Stimulated activated CD8-positive, alpha-beta memory T cell treated with anti-CD3 and anti-CD28 coated beads, Interleukin-15, amount 100 ng/mL, for 4 hours (primary cell): ENCODE measurements around the gene GART.
"Not testable (repeated sequence)": the region's sequence is repeated elsewhere in the genome, so short reads cannot be mapped to it uniquely, and the experiment has no call there.

Experiments used
- DNase-seq, 2 donors: peaks; one replicate each; pipeline ENCODE4 v3.0.0-alpha.2; 2020; ENCODE audit warnings: low read depth in 2 of 2

GART gene

GRCh38 chr21:33470701-33471100, 71.2 kb downstream of the GART start:
- no peak for DNase-seq

- DNase-seq: not testable (repeated sequence)
Measured at GRCh38 chr21:33469183-33469582, 72.7 kb downstream of the GART start.

GRCh38 chr21:33461538-33462250, 80.2 kb downstream of the GART start:
- DNase-seq: no peak

DNA sequence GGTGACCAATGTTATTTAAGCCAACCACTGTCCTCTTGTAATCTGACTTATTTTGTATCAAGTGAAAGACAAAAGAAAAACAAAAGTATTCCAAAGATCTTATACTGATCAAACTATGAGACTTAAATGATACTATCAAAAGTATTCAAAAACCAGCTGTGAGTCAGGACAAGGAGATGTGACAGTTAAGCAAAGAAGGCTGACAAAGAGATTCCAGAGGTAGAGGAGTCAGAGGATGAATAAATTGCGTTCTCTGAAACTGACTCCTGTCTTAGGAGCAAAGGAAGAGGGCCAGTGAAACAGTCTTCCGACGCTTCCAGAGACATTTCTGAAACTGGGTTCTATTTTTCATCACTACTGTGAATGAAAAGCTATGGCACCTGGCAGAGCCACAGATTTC, 83.1 kb downstream of the GART start:
- no peak for DNase-seq

DNA sequence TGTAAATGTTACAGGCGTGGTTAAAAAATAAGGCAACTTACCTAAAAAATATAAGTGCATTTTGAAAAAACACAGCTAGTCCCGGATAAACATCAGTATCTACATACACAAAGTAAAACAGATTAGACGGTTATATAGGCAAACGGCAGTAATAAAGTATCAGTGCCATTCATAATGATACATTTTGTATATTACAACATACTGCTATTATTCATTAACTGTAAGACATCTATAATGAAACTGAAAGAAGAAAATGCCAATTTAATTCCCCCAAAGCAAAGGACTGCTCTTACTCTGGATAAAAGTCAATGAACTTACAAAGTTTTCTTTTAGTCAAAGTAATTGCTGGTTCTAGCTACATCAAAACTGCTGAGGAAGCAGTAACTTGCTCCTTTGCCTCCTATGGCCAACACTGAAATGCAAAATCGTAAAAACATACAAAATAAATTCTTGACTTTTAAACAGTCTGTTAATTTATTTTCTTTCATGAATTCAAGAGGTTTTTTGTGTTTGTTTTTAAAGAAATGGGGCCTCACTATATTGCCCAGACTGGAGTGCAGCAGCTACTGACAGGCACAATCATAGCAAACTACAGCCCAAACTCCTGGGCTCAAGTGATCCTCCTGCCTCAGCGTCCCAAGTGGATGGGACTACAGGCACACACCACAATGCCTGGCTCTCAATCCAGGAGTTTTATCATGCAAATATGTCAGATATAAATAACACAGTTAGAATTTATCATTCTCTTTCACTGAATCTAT, 86.1 kb downstream of the GART start:
- no peak for DNase-seq
